GM21367 (cell line): ENCODE data around the gene LEKR1.
"Not testable (repeated sequence)": the region's sequence is repeated elsewhere in the genome, so short reads cannot be mapped to it uniquely, and the experiment has no call there.

Experiments
- ATAC-seq: cut with Tn5 transposase; IDR thresholded peaks from one replicate; pipeline ENCODE4 v1.9.1; 2021; ENCODE audit not compliant: unreplicated experiment

The LEKR1 gene

GRCh38 chr3:156897851-156898250 lies 71.7 kb downstream of the LEKR1 start:
- not testable (repeated sequence) for ATAC-seq

- ATAC-seq: no peak
Measured at GRCh38 chr3:156898296-156898880, 72.2 kb downstream of the LEKR1 start.

- no peak for ATAC-seq
Measured at GRCh38 chr3:156899951-156900350, 73.8 kb downstream of the LEKR1 start.

GRCh38 chr3:156902916-156903315 lies 76.8 kb downstream of the LEKR1 start:
- ATAC-seq: no peak

- no peak for ATAC-seq
Measured at GRCh38 chr3:156906275-156906674, 80.1 kb downstream of the LEKR1 start.

- no peak for ATAC-seq
Measured at GRCh38 chr3:156908398-156908797, 82.2 kb downstream of the LEKR1 start.

GRCh38 chr3:156910022-156910421 lies 83.9 kb downstream of the LEKR1 start:
- ATAC-seq: no peak

GRCh38 chr3:156910831-156911230 lies 84.7 kb downstream of the LEKR1 start:
- not testable (repeated sequence) for ATAC-seq

GRCh38 chr3:156914300-156914699 lies 88.1 kb downstream of the LEKR1 start:
- ATAC-seq: not testable (repeated sequence)

GRCh38 chr3:156915372-156915771 lies 89.2 kb downstream of the LEKR1 start:
- ATAC-seq: no peak

- ATAC-seq: no peak
Measured at GRCh38 chr3:156918746-156919145, 92.6 kb downstream of the LEKR1 start.

- ATAC-seq: no peak
Measured at GRCh38 chr3:156919818-156920217, 93.7 kb downstream of the LEKR1 start.

- no peak for ATAC-seq
Measured at GRCh38 chr3:156920399-156920798, 94.2 kb downstream of the LEKR1 start.

GRCh38 chr3:156923349-156923748 lies 97.2 kb downstream of the LEKR1 start:
- no peak for ATAC-seq

- ATAC-seq: no peak
Measured at GRCh38 chr3:156938724-156939123, 112.6 kb downstream of the LEKR1 start.

- ATAC-seq: no peak
Measured at GRCh38 chr3:156939315-156939714, 113.2 kb downstream of the LEKR1 start.

- no peak for ATAC-seq
Measured at GRCh38 chr3:156941311-156941710, 115.2 kb downstream of the LEKR1 start.

- no peak for ATAC-seq
Measured at GRCh38 chr3:156948402-156949210, 122.5 kb downstream of the LEKR1 start.

GRCh38 chr3:156952011-156952410 lies 125.9 kb downstream of the LEKR1 start:
- no peak for ATAC-seq

- ATAC-seq: no peak
Measured at GRCh38 chr3:156957715-156958114, 131.6 kb downstream of the LEKR1 start.

GRCh38 chr3:156963096-156963495 lies 136.9 kb downstream of the LEKR1 start:
- no peak for ATAC-seq

- no peak for ATAC-seq
Measured at GRCh38 chr3:156964577-156964976, 138.4 kb downstream of the LEKR1 start.

- ATAC-seq: not testable (repeated sequence)
Measured at GRCh38 chr3:156966349-156966748, 140.2 kb downstream of the LEKR1 start.
